Nephron (organoid): ENCODE measurements around the gene NME3.

Experiments used
- H3K27ac Mint-ChIP-seq, 3 experiments: 2 replicates each; pipeline ENCODE4 v1.8.0; 2020; ENCODE audit warnings: mixed read lengths in 3 of 3, mild to moderate bottlenecking in 2 of 3, moderate library complexity in 1 of 3
- H3K27me3 Mint-ChIP-seq: 2 replicates; pipeline ENCODE4 v1.8.0; 2021; ENCODE audit warnings: low read depth, mild to moderate bottlenecking, moderate library complexity, mixed read lengths
- H3K36me3 Mint-ChIP-seq: 2 replicates; pipeline ENCODE4 v1.8.0; 2020; ENCODE audit warnings: low read depth, mixed read lengths
- H3K4me1 Mint-ChIP-seq: 2 replicates; pipeline ENCODE4 v1.8.0; 2020; ENCODE audit warnings: mixed read lengths
- H3K4me3 Mint-ChIP-seq, 3 experiments: 2 replicates each; pipeline ENCODE4 v1.8.0; 2020; ENCODE audit warnings: mild to moderate bottlenecking in 3 of 3, mixed read lengths in 3 of 3, moderate library complexity in 2 of 3
- H3K9me3 Mint-ChIP-seq: 2 replicates; pipeline ENCODE4 v1.8.0; 2020; ENCODE audit warnings: mixed read lengths
- TF ChIP-seq, protein P1 (sequence below), 3 experiments: fragments of 200-600 bp; sonication (generic); IDR thresholded peaks; one replicate each; pipeline ENCODE4 v1.5.0; 2021; ENCODE audit warnings: antibody characterized with exemption in 3 of 3; ENCODE audit not compliant: unreplicated experiment in 3 of 3

The NME3 gene

DNA sequence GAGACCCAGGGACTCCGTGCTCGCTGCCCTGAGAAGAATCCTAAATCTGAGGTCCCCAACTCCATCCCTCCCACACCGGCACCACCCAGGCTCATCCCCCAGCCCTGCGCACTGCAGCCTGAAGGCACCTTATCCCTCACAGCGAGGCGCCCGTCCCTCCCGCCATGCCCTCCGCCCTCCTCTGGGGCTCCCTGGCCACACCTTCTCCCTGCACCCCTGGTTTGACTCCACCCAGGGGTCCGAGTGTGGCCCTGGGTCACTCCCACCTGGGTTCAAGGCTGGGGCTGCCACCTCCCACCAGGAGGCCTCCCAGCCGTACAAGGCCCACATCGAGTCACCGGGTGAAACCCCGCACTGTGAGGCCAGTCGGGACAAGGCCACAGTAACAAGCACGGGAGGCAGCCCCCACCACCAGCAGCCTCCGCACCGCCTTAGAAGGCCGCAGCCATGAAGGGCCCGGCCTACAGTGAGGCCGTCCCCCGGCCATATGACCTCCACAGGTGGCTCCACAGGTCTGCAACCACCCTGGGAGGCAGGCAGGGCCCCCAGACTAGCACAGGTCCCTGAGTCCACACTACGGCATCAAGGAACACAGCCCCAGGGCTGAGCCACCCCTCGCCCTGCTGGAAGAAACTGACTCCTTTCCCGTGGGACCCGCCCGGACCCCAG lies 47.0 kb upstream of the NME3 start:
- Mint-ChIP-seq H3K36me3 (peaks cover 14% of the 10 kb centered on the region), H3K4me1 (no peaks in the 10 kb centered on the region), H3K27me3 (no peaks in the 10 kb centered on the region), H3K9me3 (no peaks in the 10 kb centered on the region), H3K4me3 (no peak overlapping the region), H3K27ac (no peak overlapping the region)
- TF ChIP-seq, protein P1, sequence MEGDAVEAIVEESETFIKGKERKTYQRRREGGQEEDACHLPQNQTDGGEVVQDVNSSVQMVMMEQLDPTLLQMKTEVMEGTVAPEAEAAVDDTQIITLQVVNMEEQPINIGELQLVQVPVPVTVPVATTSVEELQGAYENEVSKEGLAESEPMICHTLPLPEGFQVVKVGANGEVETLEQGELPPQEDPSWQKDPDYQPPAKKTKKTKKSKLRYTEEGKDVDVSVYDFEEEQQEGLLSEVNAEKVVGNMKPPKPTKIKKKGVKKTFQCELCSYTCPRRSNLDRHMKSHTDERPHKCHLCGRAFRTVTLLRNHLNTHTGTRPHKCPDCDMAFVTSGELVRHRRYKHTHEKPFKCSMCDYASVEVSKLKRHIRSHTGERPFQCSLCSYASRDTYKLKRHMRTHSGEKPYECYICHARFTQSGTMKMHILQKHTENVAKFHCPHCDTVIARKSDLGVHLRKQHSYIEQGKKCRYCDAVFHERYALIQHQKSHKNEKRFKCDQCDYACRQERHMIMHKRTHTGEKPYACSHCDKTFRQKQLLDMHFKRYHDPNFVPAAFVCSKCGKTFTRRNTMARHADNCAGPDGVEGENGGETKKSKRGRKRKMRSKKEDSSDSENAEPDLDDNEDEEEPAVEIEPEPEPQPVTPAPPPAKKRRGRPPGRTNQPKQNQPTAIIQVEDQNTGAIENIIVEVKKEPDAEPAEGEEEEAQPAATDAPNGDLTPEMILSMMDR (IDR thresholded peaks at IDR 0.05; ENCODE audit: unreplicated experiment in 3 of 3), result no peak

DNA sequence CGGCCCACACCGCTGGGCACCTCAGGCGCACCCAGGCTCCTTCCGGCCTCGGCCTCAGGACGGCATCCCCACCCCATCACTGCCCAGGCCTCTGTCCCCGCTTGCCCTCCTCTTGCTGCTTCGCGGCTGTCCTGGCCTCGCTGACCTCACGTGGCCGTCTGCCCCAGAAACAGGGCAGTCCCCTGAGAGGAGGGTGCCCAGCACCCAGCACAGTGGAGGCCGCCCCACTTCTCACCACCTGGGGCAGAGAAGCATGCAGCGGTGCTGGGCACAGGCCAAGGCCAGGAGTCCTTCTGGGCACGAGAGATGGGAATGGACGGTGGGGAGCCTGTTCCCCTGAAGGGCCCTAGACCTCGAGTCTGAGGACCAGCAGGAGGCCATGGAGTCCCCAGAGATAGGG lies 46.4 kb upstream of the NME3 start:
- Mint-ChIP-seq H3K36me3 (peaks cover 16% of the 10 kb centered on the region), H3K4me1 (no peaks in the 10 kb centered on the region), H3K9me3 (no peaks in the 10 kb centered on the region), H3K4me3 (no peak overlapping the region), H3K27me3 (no peaks in the 10 kb centered on the region), H3K27ac (no peak overlapping the region)
- TF ChIP-seq, protein P1 (IDR thresholded peaks at IDR 0.05; ENCODE audit: unreplicated experiment in 3 of 3), result no peak

- Mint-ChIP-seq H3K36me3 (peaks cover 16% of the 10 kb centered on the region), H3K27ac (no peak overlapping the region), H3K9me3 (no peaks in the 10 kb centered on the region), H3K27me3 (no peaks in the 10 kb centered on the region), H3K4me3 (no peak overlapping the region), H3K4me1 (no peaks in the 10 kb centered on the region)
- TF ChIP-seq, protein P1 (IDR thresholded peaks at IDR 0.05; ENCODE audit: unreplicated experiment in 3 of 3), result no peak
Measured at GRCh38 chr16:1817276-1817589, 45.9 kb upstream of the NME3 start.

DNA sequence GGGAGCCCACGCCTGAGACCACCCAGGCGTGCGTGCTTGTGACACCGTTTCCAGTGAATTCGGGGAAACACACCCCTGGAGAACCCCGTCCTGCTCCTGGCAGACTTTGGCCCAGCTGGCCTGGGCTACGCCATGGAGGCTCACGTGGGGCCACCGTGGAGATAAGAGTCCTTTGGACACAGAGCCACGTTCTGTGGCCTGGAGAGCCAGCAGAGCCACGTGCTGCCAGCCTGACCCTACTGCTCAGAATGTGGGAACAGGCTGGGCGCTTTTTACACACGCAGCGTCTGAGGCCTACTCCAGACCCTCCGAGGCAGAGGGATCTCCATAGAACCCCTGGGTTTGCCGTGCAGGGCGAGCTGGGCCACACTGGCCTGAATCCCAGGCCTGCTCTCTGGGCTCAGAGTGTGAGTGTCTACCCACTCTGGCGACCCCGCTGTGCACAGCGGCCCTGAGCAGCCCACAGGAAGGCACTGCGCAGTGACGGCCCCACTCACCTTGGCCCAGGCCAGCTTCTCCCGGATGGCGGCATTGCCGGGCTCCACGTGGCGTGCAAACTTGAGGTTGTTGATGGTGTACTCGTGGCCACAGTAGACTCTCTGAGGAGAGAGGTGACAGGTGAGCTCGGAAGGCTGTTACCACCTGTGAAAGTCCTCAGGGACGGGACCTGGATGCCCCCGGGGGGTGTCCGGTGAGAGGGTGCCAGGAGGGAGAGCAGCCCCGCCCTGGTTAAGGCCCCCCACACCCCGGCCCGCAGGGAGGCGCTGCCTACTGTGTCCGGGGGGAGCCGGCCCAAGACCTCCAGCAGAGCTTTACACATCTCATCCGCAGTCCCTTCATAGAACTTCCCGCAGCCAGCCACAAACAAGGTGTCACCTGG lies 45.3 kb upstream of the NME3 start:
- Mint-ChIP-seq H3K36me3 (peaks cover 16% of the 10 kb centered on the region), H3K27me3 (no peaks in the 10 kb centered on the region), H3K9me3 (no peaks in the 10 kb centered on the region), H3K4me3 (no peak overlapping the region), H3K4me1 (no peaks in the 10 kb centered on the region), H3K27ac (no peak overlapping the region)
- TF ChIP-seq, protein P1 (IDR thresholded peaks at IDR 0.05; ENCODE audit: unreplicated experiment in 3 of 3), result no peak

DNA sequence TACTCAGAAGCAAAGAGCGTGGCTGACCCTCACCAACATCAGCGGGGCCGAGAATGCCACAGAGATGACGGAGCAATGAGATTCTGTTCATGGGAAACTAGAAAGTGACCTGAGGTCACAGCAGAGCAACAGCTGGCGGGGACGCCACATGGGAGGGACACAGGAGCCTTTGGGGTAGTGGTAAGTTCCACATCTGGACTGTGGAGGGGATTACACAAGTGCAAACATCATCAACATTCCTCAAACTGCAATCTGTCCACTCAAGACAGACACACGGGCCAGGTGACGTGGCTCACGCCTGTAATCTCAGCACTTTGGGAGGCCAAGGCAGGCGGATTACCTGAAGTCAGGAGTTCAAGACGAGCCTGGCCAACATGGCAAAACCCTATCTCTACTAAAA lies 44.1 kb upstream of the NME3 start:
- no peak overlapping the region for H3K27ac Mint-ChIP-seq
- TF ChIP-seq, protein P1 (IDR thresholded peaks at IDR 0.05; ENCODE audit: unreplicated experiment in 3 of 3), result no peak

More for the DNA sequence above, 44.1 kb upstream of the NME3 start:
- H3K36me3 Mint-ChIP-seq, result peaks cover 16% of the 10 kb centered on the region
- H3K4me3 Mint-ChIP-seq, result no peak overlapping the region
- no peaks in the 10 kb centered on the region for H3K9me3 Mint-ChIP-seq
- no peaks in the 10 kb centered on the region for H3K27me3 Mint-ChIP-seq
- no peaks in the 10 kb centered on the region for H3K4me1 Mint-ChIP-seq
